Smooth muscle cell (in vitro differentiated cells): ENCODE data around the gene ZC3H6. TPM values are rescaled to one million over a fixed set of nuclear protein-coding genes. Genes with fewer than 3 reads are reported as not detected.

Experiments
- DNase-seq: peaks from one replicate; lab custom pipeline; 2025; ENCODE audit not compliant: unreplicated experiment; lab: John Stamatoyannopoulos, UW
- H2AFZ ChIP-seq: fragments of 200-600 bp; sonication (generic); 2 replicates; pipeline ENCODE4 v1.6.0; 2016; ENCODE audit warnings: antibody characterized with exemption, low read depth, mild to moderate bottlenecking
- H3F3A ChIP-seq: fragments of 200-600 bp; sonication (generic); 2 replicates; pipeline ENCODE4 v1.6.0; 2017; ENCODE audit warnings: antibody characterized with exemption, low read depth
- H3K27ac ChIP-seq: fragments of 200-600 bp; sonication (generic); 2 replicates; pipeline ENCODE4 v1.5.1; 2016; ENCODE audit warnings: low read depth, mild to moderate bottlenecking
- H3K27me3 ChIP-seq: fragments of 200-600 bp; sonication (generic); 2 replicates; pipeline ENCODE4 v1.6.1; 2016; ENCODE audit warnings: low read depth, mild to moderate bottlenecking
- H3K36me3 ChIP-seq: fragments of 200-600 bp; sonication (generic); 2 replicates; pipeline ENCODE4 v1.5.1; 2016; ENCODE audit warnings: low read depth
- H3K4me1 ChIP-seq: fragments of 200-600 bp; sonication (generic); 2 replicates; pipeline ENCODE4 v1.5.1; 2016; ENCODE audit warnings: low read depth
- H3K4me2 ChIP-seq: fragments of 200-600 bp; sonication (generic); 2 replicates; pipeline ENCODE4 v1.6.0; 2016; ENCODE audit warnings: mild to moderate bottlenecking
- H3K4me3 ChIP-seq: fragments of 200-600 bp; sonication (generic); 2 replicates; pipeline ENCODE4 v1.5.1; 2016; ENCODE audit warnings: mild to moderate bottlenecking
- H3K79me2 ChIP-seq: fragments of 200-600 bp; sonication (generic); 2 replicates; pipeline ENCODE4 v1.6.0; 2016; ENCODE audit warnings: low read depth, mild to moderate bottlenecking
- H3K9ac ChIP-seq: fragments of 200-600 bp; sonication (generic); 2 replicates; pipeline ENCODE4 v1.6.0; 2016; ENCODE audit warnings: low read depth
- H3K9me3 ChIP-seq: fragments of 200-600 bp; sonication (generic); replicated peaks from 2 replicates; pipeline ENCODE4 v1.5.1; 2016; ENCODE audit warnings: low read depth
- H4K20me1 ChIP-seq: fragments of 200-600 bp; sonication (generic); 2 replicates; pipeline ENCODE4 v1.6.0; 2016; ENCODE audit warnings: low read depth
- CTCF ChIP-seq: fragments of 200-600 bp; sonication (generic); IDR thresholded peaks from 2 replicates; pipeline ENCODE4 v1.5.1; 2017; ENCODE audit warnings: borderline replicate concordance, mild to moderate bottlenecking, antibody characterized with exemption; ENCODE audit not compliant: insufficient read depth, poor library complexity, severe bottlenecking
- WGBS: methylation state at CpG from one replicate; pipeline ENCODE4 v1.1.7; 2016; ENCODE audit warnings: low lambda C conversion rate; 5-methylcytosine and 5-hydroxymethylcytosine counted together
- polyA plus RNA-seq: library from polyadenylated mRNA; unstranded; fragments of >200 nt; fragmentation: Nextera tagmentation; extraction: Ambion mirVana; gene quantifications from 2 replicates; pipeline ENCODE4 v1.2.1, GENCODE V29; 2016
- total RNA-seq: library from RNA; depleted of rRNA; stranded (reverse); fragments of >200 nt; gene quantifications from 2 replicates; pipeline ENCODE4 v1.2.3, GENCODE V29; 2014

The ZC3H6 gene
- total and polyA plus RNA-seq, 2 experiments from 2014 or later: 1.9 to 8.4 TPM

- H3K9me3 ChIP-seq: no peaks in the 10 kb centered on the region
- no peak overlapping the region for H2AFZ ChIP-seq
- no peaks in the 10 kb centered on the region for H3F3A ChIP-seq
- no peaks in the 10 kb centered on the region for H4K20me1 ChIP-seq
- DNase-seq: no peak
- H3K27me3 ChIP-seq: no peaks in the 10 kb centered on the region
- no peak overlapping the region for H3K27ac ChIP-seq
- 76% methylated on average over 2 of the region's 3 CpGs for WGBS
- H3K4me1 ChIP-seq: no peaks in the 10 kb centered on the region
- H3K4me3 ChIP-seq: no peak overlapping the region
- no peaks in the 10 kb centered on the region for H3K36me3 ChIP-seq
- no peak overlapping the region for H3K4me2 ChIP-seq
- H3K79me2 ChIP-seq: no peaks in the 10 kb centered on the region
- no peak overlapping the region for H3K9ac ChIP-seq
- TF ChIP-seq CTCF: no peak
These were observed 46.3 kb downstream of the ZC3H6 start for GRCh38 chr2:112321375-112322320.

GRCh38 chr2:112322919-112323318, 47.5 kb downstream of the ZC3H6 start:
- no peak overlapping the region for H3K4me3 ChIP-seq
- no peaks in the 10 kb centered on the region for H3F3A ChIP-seq
- H3K4me2 ChIP-seq: no peak overlapping the region
- no peaks in the 10 kb centered on the region for H3K36me3 ChIP-seq
- no peaks in the 10 kb centered on the region for H4K20me1 ChIP-seq
- no peak for DNase-seq
- H3K27ac ChIP-seq: no peak overlapping the region
- no peaks in the 10 kb centered on the region for H3K27me3 ChIP-seq
- WGBS: 89% methylated on average over 3 of the region's 3 CpGs
- no peaks in the 10 kb centered on the region for H3K4me1 ChIP-seq
- H3K79me2 ChIP-seq: no peaks in the 10 kb centered on the region
- no peak overlapping the region for H3K9ac ChIP-seq
- no peak for TF ChIP-seq CTCF
- H3K9me3 ChIP-seq: no peaks in the 10 kb centered on the region
- no peak overlapping the region for H2AFZ ChIP-seq

GRCh38 chr2:112332123-112332696, 56.8 kb downstream of the ZC3H6 start:
- TF ChIP-seq CTCF: no peak
- H4K20me1 ChIP-seq: no peaks in the 10 kb centered on the region
- peaks cover 3% of the 10 kb centered on the region for H3K36me3 ChIP-seq
- no peak for DNase-seq
- no peaks in the 10 kb centered on the region for H3K79me2 ChIP-seq
- no peak overlapping the region for H3K9ac ChIP-seq
- H3K9me3 ChIP-seq: no peaks in the 10 kb centered on the region
- no peak overlapping the region for H2AFZ ChIP-seq
- H3K27me3 ChIP-seq: no peaks in the 10 kb centered on the region
- no peaks in the 10 kb centered on the region for H3K4me1 ChIP-seq
- no peak overlapping the region for H3K27ac ChIP-seq
- H3K4me3 ChIP-seq: no peak overlapping the region
- WGBS: 75% methylated on average over 5 of the region's 5 CpGs
- H3F3A ChIP-seq: no peaks in the 10 kb centered on the region
- no peak overlapping the region for H3K4me2 ChIP-seq
